ENCODE data around the gene NCEH1. TPM values are rescaled to one million over a fixed set of nuclear protein-coding genes. Genes with fewer than 3 reads are reported as not detected.

The NCEH1 gene
- total and polyA plus RNA-seq, 10 of the 15 experiments (the other 5 are each of a cell fraction or from before 2014, with no cell fraction given) = 1.8 to 8.1 (median 4.5) TPM

DNA sequence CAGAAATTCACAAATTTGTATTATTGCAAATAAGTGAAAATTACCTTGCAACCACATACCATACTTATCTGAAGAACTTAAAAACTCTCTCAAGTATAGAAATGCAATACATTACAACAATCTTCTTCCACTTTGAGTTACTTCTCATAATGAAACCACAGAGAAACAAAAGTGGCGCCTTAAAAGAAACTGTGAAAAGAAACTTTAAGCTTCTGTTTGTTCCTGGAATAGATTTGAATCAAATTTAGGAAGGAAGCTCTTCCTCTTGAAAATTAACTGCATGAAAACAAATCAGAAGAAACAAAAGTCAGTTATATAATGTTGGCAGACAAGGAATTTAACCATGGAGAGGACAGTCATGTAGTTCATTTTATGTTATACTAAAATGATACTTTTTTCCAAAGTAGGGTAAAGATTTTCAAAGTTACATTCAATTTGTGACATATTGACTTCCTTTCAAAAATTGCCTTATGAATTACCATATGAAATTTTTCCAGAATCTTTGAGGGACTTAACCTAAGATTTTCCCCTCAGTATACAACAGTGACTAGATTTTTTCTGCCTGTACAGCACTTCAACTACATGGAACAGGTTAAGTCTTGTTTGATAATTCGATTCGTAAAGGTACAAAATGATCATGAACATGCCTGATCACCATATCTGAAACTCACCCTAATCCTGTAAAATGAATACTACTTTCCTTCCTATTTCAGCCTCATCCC, 130.0 kb downstream of the NCEH1 start:
- H3K9me3 ChIP-seq (replicated peaks; ENCODE audit: control insufficient read depth, insufficient read depth, low read length) = no peaks in the 10 kb centered on the region; the same call in 2 of the 3 replicates
- peak overlapping the region; percentile 3; the same call in 1 of the 2 replicates for H3K27ac ChIP-seq (ENCODE audit: control insufficient read depth, insufficient read depth)
- H3K4me2 ChIP-seq (ENCODE audit: control insufficient read depth, insufficient read depth) = peak overlapping the region; percentile 45
- H4K20me1 ChIP-seq (ENCODE audit: control insufficient read depth, insufficient read depth) = no peaks in the 10 kb centered on the region
- H3K36me3 ChIP-seq (ENCODE audit: control insufficient read depth in 2 of 2, insufficient read depth in 2 of 2, low read length in 1 of 2) = no peaks in the 10 kb centered on the region
- peaks cover 27% of the 10 kb centered on the region for H3K4me1 ChIP-seq (ENCODE audit: control insufficient read depth, insufficient read depth, low read length)
- intact Hi-C loops (cut with micrococcal nuclease; ENCODE audit: unreplicated experiment) (loop anchor here (1.0 kb wide), 1 partner anchor 16 kb away; no protein-coding TSS in a partner anchor), in situ Hi-C loops (cut with MboI) (no loop called here)
- WGBS (ENCODE audit: insufficient coverage, insufficient replicate concordance, low lambda C conversion rate, missing lambda C conversion rate) = 65% methylated on average over 3 of the region's 3 CpGs
- H3K27me3 ChIP-seq (replicated peaks in 1 of 2; ENCODE audit: control insufficient read depth in 2 of 2, insufficient read depth in 2 of 2, low read length in 1 of 2) = no peaks in the 10 kb centered on the region
- ChIA-PET RAD21 (ENCODE audit: unreplicated experiment) (interaction anchor here (0.6 to 4.4 kb wide), 3 partner anchors 11 to 44 kb away, joined by 3 to 29 read pairs (median 5); no protein-coding TSS in a partner anchor), SMC1A (ENCODE audit: uncharacterized antibody, unreplicated experiment) (interaction anchor here (1.0 to 7.9 kb wide), 3 partner anchors 13 to 39 kb away, joined by 3 to 78 read pairs (median 8); no protein-coding TSS in a partner anchor), POLR2A (interaction anchor here (1.4 to 2.5 kb wide), 2 partner anchors 11 to 14 kb away, joined by 4 to 11 read pairs; no protein-coding TSS in a partner anchor), CTCF (interaction anchor here (1.0 to 2.6 kb wide), 8 partner anchors 9 to 205 kb away, joined by 3 to 7 read pairs (median 4); no protein-coding TSS in a partner anchor)
- no TSS peak for BruUV-seq (replicated peaks)
- ATAC-seq = peak; percentile 88
- no peaks in the 10 kb centered on the region for H3K79me2 ChIP-seq (ENCODE audit: control insufficient read depth, insufficient read depth, low read length)
- no peak overlapping the region for H3K4me3 ChIP-seq
- peak; percentile 75 for FAIRE-seq
- no peak for DNase-seq (ENCODE audit: low read depth, low spot score)
- no peak overlapping the region for H2AFZ ChIP-seq (ENCODE audit: control insufficient read depth, low read depth, low read length)
- no peak overlapping the region for H3K9ac ChIP-seq (ENCODE audit: control insufficient read depth, insufficient read depth, low read length)
- TF ChIP-seq PML (IDR thresholded peaks at IDR 0.05; ENCODE audit: low read length) (no peak), YBX1 (IDR thresholded peaks at IDR 0.05) (no peak), NR2C2 (IDR thresholded peaks at IDR 0.05; ENCODE audit: borderline replicate concordance, control insufficient read depth, insufficient read length, low read depth) (no peak), IKZF1 (conservative IDR thresholded peaks at IDR 0.05) (peak; percentile 56; the same call in 1 of the 2 replicates), ZNF217 (IDR thresholded peaks at IDR 0.05) (peak; percentile 83; the same call in 1 of the 2 replicates), TCF3 (IDR thresholded peaks at IDR 0.05; ENCODE audit: borderline replicate concordance, insufficient read depth, low read depth, low read length) (no peak), FOS (IDR thresholded peaks at IDR 0.05; ENCODE audit: borderline replicate concordance, extremely low read depth, insufficient read length) (no peak), MXI1 (IDR thresholded peaks at IDR 0.05; ENCODE audit: low read depth, low read length) (no peak), CHD1 (IDR thresholded peaks at IDR 0.05; ENCODE audit: low read depth, low read length) (no peak), RUNX3 (IDR thresholded peaks at IDR 0.05; ENCODE audit: low read length) (peak; percentile 86), SMC3 (IDR thresholded peaks at IDR 0.05; ENCODE audit: borderline replicate concordance, low read length) (no peak)
- TF ChIP-seq, protein P1, sequence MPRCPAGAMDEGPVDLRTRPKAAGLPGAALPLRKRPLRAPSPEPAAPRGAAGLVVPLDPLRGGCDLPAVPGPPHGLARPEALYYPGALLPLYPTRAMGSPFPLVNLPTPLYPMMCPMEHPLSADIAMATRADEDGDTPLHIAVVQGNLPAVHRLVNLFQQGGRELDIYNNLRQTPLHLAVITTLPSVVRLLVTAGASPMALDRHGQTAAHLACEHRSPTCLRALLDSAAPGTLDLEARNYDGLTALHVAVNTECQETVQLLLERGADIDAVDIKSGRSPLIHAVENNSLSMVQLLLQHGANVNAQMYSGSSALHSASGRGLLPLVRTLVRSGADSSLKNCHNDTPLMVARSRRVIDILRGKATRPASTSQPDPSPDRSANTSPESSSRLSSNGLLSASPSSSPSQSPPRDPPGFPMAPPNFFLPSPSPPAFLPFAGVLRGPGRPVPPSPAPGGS (IDR thresholded peaks at IDR 0.05; ENCODE audit: borderline replicate concordance, insufficient read depth, low read depth, low read length, poor library complexity, severe bottlenecking) = no peak
- TF ChIP-seq, protein P2, sequence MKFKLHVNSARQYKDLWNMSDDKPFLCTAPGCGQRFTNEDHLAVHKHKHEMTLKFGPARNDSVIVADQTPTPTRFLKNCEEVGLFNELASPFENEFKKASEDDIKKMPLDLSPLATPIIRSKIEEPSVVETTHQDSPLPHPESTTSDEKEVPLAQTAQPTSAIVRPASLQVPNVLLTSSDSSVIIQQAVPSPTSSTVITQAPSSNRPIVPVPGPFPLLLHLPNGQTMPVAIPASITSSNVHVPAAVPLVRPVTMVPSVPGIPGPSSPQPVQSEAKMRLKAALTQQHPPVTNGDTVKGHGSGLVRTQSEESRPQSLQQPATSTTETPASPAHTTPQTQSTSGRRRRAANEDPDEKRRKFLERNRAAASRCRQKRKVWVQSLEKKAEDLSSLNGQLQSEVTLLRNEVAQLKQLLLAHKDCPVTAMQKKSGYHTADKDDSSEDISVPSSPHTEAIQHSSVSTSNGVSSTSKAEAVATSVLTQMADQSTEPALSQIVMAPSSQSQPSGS (IDR thresholded peaks at IDR 0.05; ENCODE audit: low read length) = peak; percentile 44; the same call in 1 of the 2 replicates
- TF ChIP-seq, protein P3, sequence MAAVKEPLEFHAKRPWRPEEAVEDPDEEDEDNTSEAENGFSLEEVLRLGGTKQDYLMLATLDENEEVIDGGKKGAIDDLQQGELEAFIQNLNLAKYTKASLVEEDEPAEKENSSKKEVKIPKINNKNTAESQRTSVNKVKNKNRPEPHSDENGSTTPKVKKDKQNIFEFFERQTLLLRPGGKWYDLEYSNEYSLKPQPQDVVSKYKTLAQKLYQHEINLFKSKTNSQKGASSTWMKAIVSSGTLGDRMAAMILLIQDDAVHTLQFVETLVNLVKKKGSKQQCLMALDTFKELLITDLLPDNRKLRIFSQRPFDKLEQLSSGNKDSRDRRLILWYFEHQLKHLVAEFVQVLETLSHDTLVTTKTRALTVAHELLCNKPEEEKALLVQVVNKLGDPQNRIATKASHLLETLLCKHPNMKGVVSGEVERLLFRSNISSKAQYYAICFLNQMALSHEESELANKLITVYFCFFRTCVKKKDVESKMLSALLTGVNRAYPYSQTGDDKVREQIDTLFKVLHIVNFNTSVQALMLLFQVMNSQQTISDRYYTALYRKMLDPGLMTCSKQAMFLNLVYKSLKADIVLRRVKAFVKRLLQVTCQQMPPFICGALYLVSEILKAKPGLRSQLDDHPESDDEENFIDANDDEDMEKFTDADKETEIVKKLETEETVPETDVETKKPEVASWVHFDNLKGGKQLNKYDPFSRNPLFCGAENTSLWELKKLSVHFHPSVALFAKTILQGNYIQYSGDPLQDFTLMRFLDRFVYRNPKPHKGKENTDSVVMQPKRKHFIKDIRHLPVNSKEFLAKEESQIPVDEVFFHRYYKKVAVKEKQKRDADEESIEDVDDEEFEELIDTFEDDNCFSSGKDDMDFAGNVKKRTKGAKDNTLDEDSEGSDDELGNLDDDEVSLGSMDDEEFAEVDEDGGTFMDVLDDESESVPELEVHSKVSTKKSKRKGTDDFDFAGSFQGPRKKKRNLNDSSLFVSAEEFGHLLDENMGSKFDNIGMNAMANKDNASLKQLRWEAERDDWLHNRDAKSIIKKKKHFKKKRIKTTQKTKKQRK (IDR thresholded peaks at IDR 0.05; ENCODE audit: low read depth, low read length) = no peak
- TF ChIP-seq, protein P4, sequence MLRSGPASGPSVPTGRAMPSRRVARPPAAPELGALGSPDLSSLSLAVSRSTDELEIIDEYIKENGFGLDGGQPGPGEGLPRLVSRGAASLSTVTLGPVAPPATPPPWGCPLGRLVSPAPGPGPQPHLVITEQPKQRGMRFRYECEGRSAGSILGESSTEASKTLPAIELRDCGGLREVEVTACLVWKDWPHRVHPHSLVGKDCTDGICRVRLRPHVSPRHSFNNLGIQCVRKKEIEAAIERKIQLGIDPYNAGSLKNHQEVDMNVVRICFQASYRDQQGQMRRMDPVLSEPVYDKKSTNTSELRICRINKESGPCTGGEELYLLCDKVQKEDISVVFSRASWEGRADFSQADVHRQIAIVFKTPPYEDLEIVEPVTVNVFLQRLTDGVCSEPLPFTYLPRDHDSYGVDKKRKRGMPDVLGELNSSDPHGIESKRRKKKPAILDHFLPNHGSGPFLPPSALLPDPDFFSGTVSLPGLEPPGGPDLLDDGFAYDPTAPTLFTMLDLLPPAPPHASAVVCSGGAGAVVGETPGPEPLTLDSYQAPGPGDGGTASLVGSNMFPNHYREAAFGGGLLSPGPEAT (IDR thresholded peaks at IDR 0.05; ENCODE audit: low read depth) = peak; percentile 48; the same call in 1 of the 2 replicates
